Liver (tissue), 9 donors: ENCODE measurements around the gene TRIM36. TPM values are rescaled to one million over a fixed set of nuclear protein-coding genes. Genes with fewer than 3 reads are reported as not detected.

Experiments
- DNase-seq: peaks from one replicate; pipeline ENCODE4 v3.0.0-alpha.2; 2017; ENCODE audit warnings: low spot score
- H3K27ac ChIP-seq, 2 donors: one replicate each; pipeline ENCODE4 v1.7.0; 2013; ENCODE audit warnings: inconsistent platforms in 2 of 2, low read length in 2 of 2, control low read depth in 1 of 2, low read depth in 1 of 2, mild to moderate bottlenecking in 1 of 2
- H3K27me3 ChIP-seq, 4 donors: one replicate each; pipeline versions ENCODE4 v1.6.1 to v1.7.0; 2013; ENCODE audit warnings: low read length in 3 of 4, inconsistent platforms in 1 of 4, mild to moderate bottlenecking in 1 of 4, moderate library complexity in 1 of 4; ENCODE audit not compliant: control insufficient read depth in 4 of 4, insufficient read depth in 4 of 4
- H3K36me3 ChIP-seq, 4 donors: one replicate each; pipeline versions ENCODE4 v1.6.1 to v1.7.0; 2013; ENCODE audit warnings: low read length in 3 of 4, mild to moderate bottlenecking in 3 of 4, low read depth in 1 of 4, moderate library complexity in 1 of 4; ENCODE audit not compliant: control insufficient read depth in 4 of 4, insufficient read depth in 3 of 4
- H3K4me1 ChIP-seq, 4 donors: one replicate each; pipeline versions ENCODE4 v1.6.1 to v1.7.0; 2013; ENCODE audit warnings: low read length in 3 of 4, mild to moderate bottlenecking in 3 of 4, moderate library complexity in 1 of 4; ENCODE audit not compliant: control insufficient read depth in 4 of 4, insufficient read depth in 4 of 4
- H3K4me3 ChIP-seq, 3 donors: one replicate each; pipeline versions ENCODE4 v1.6.1 to v1.7.0; 2013; ENCODE audit warnings: low read length in 3 of 3, control low read depth in 1 of 3, low read depth in 1 of 3, mild to moderate bottlenecking in 1 of 3
- H3K9ac ChIP-seq, 2 donors: one replicate each; pipeline ENCODE4 v1.7.0; 2013; ENCODE audit warnings: low read length in 2 of 2, mild to moderate bottlenecking in 2 of 2, moderate library complexity in 2 of 2, control low read depth in 1 of 2, low read depth in 1 of 2
- H3K9me3 ChIP-seq, 4 donors: one replicate each; pipeline versions ENCODE4 v1.6.1 to v1.7.0; 2013; ENCODE audit warnings: low read length in 3 of 4; ENCODE audit not compliant: control insufficient read depth in 4 of 4
- FOXA2 ChIP-seq: IDR thresholded peaks from 2 replicates; pipeline ENCODE4 v1.6.1; 2016; ENCODE audit warnings: antibody characterized with exemption
- HNF4A ChIP-seq, 2 donors: conservative IDR thresholded peaks; 2 replicates each; pipeline ENCODE4 v1.6.1; 2016; ENCODE audit warnings: antibody characterized with exemption in 2 of 2, mild to moderate bottlenecking in 2 of 2
- HNF4G ChIP-seq: IDR thresholded peaks from 2 replicates; pipeline ENCODE4 v1.6.1; 2016; ENCODE audit warnings: antibody characterized with exemption
- JUND ChIP-seq, 2 donors: IDR thresholded peaks; 2 replicates each; pipeline ENCODE4 v1.6.1; 2016; ENCODE audit warnings: antibody characterized with exemption in 2 of 2
- NR2F2 ChIP-seq: IDR thresholded peaks from 2 replicates; pipeline ENCODE4 v1.6.1; 2016; ENCODE audit warnings: antibody characterized with exemption
- RXRA ChIP-seq, 2 donors: IDR thresholded peaks; 2 replicates each; pipeline ENCODE4 v1.6.1; 2017 to 2018; ENCODE audit warnings: antibody characterized with exemption in 2 of 2, mild to moderate bottlenecking in 1 of 2
- WGBS: extraction: QIAGEN DNeasy Blood & Tissue Kit; methylation state at CpG from one replicate; pipeline ENCODE4 v1.1.7; 2013; 5-methylcytosine and 5-hydroxymethylcytosine counted together
- polyA plus RNA-seq, 2 donors: library from polyadenylated mRNA; stranded (reverse) in 1 of 2; unstranded in 1 of 2; fragments of 200-250 nt in 1 of 2; fragments of >200 nt in 1 of 2; fragmentation: Nextera tagmentation in 1 of 2; extraction: Ambion mirVana in 1 of 2; gene quantifications; one replicate each; pipeline versions ENCODE4 v1.2.1 to v1.2.3, GENCODE V29; 2013 to 2015
- total RNA-seq, 2 donors: library from RNA; depleted of rRNA; stranded (reverse); fragments of >200 nt; gene quantifications; one replicate each; pipeline ENCODE4 v1.2.3, GENCODE V29; 2014
- TF ChIP-seq, protein P1 (sequence below): IDR thresholded peaks from 2 replicates; pipeline ENCODE4 v1.6.1; 2016; ENCODE audit warnings: antibody characterized with exemption, mild to moderate bottlenecking
- TF ChIP-seq, protein P2 (sequence below): fragments of 150-350 bp; IDR thresholded peaks from 2 replicates; pipeline ENCODE4 v1.5.1; 2017; ENCODE audit warnings: improper control_type of control experiment, low read depth, low read length; ENCODE audit not compliant: missing input control
- TF ChIP-seq, protein P3 (sequence below): IDR thresholded peaks from 2 replicates; pipeline ENCODE4 v1.6.1; 2016; ENCODE audit warnings: antibody characterized with exemption
- donor health status: healthy.
- donor health status: healthy.
- donor health status: healthy.
- donor health status: healthy.
- donor health status: healthy.

The TRIM36 gene
- total and polyA plus RNA-seq, 4 donors, result 0.16 to 0.47 (median 0.22) TPM

DNA sequence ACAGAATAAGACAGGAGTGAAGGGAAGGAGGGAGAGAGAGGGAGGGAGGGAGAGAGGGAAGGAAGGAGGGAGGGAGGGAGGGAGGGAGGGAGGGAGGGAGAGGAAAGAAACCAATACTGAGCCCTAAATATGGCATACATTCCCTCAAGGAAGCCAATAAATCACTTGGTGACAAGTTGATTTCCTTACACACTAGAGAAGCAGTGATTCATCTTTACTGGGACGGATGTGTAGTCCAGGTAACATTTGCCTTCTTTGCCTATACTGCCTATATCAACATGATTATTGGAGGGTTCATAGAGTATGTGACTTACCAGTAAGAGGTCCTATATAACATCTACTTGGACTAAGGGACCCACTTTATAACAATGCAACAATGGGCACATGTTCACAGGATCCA lies 83.2 kb downstream of the TRIM36 start:
- peaks cover 0 to 1% (median 0%) of the 10 kb centered on the region in 4 donors for H3K9me3 ChIP-seq
- WGBS, result 73% methylated on average over 1 of the region's 1 CpG

DNA sequence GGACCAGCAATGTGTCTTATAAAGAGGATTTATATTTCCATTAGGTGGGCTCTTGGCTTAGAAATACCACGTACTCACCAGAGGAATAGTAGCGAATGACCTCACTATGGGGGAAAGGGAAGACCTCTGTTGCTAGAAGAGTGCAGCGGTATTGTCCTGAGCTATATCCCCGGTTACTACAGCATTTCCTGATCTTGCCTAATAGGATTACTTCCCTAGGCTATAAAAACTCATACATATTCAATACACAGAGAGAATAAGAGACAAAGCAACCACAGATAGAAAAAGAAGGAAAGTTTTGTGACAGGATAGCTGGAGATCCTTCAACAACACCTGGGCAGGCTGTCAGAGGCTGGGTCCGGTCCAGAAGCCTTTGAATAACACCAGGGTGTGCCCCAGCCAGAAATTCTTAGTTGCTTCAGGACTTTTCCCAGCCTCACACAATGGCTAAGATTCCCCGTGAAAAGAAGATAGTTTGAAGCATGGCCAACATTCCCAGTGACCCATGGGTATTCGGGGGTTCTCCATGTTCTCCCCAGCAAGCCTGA lies 85.4 kb downstream of the TRIM36 start:
- Histone ChIP-seq H3K27me3 (peaks cover 0 to 2% (median 0%) of the 10 kb centered on the region in 4 donors), H3K9ac (no peak overlapping the region), H3K4me3 (no peak overlapping the region), H3K9me3 (peaks cover 0 to 1% (median 0%) of the 10 kb centered on the region in 4 donors), H3K4me1 (no peaks in the 10 kb centered on the region), H3K36me3 (no peaks in the 10 kb centered on the region), H3K27ac (no peak overlapping the region)
- TF ChIP-seq, protein P1, sequence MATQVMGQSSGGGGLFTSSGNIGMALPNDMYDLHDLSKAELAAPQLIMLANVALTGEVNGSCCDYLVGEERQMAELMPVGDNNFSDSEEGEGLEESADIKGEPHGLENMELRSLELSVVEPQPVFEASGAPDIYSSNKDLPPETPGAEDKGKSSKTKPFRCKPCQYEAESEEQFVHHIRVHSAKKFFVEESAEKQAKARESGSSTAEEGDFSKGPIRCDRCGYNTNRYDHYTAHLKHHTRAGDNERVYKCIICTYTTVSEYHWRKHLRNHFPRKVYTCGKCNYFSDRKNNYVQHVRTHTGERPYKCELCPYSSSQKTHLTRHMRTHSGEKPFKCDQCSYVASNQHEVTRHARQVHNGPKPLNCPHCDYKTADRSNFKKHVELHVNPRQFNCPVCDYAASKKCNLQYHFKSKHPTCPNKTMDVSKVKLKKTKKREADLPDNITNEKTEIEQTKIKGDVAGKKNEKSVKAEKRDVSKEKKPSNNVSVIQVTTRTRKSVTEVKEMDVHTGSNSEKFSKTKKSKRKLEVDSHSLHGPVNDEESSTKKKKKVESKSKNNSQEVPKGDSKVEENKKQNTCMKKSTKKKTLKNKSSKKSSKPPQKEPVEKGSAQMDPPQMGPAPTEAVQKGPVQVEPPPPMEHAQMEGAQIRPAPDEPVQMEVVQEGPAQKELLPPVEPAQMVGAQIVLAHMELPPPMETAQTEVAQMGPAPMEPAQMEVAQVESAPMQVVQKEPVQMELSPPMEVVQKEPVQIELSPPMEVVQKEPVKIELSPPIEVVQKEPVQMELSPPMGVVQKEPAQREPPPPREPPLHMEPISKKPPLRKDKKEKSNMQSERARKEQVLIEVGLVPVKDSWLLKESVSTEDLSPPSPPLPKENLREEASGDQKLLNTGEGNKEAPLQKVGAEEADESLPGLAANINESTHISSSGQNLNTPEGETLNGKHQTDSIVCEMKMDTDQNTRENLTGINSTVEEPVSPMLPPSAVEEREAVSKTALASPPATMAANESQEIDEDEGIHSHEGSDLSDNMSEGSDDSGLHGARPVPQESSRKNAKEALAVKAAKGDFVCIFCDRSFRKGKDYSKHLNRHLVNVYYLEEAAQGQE, result no peak
- TF ChIP-seq RXRA (IDR thresholded peaks at IDR 0.05) (no peak), JUND (IDR thresholded peaks at IDR 0.05) (no peak)
- TF ChIP-seq, protein P2, sequence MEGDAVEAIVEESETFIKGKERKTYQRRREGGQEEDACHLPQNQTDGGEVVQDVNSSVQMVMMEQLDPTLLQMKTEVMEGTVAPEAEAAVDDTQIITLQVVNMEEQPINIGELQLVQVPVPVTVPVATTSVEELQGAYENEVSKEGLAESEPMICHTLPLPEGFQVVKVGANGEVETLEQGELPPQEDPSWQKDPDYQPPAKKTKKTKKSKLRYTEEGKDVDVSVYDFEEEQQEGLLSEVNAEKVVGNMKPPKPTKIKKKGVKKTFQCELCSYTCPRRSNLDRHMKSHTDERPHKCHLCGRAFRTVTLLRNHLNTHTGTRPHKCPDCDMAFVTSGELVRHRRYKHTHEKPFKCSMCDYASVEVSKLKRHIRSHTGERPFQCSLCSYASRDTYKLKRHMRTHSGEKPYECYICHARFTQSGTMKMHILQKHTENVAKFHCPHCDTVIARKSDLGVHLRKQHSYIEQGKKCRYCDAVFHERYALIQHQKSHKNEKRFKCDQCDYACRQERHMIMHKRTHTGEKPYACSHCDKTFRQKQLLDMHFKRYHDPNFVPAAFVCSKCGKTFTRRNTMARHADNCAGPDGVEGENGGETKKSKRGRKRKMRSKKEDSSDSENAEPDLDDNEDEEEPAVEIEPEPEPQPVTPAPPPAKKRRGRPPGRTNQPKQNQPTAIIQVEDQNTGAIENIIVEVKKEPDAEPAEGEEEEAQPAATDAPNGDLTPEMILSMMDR, result no peak
- TF ChIP-seq, protein P3, sequence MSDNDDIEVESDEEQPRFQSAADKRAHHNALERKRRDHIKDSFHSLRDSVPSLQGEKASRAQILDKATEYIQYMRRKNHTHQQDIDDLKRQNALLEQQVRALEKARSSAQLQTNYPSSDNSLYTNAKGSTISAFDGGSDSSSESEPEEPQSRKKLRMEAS, result no peak
- DNase-seq, result no peak
- 85% methylated on average over 7 of the region's 7 CpGs for WGBS

More for the DNA sequence above, 83.2 kb downstream of the TRIM36 start:
- no peak overlapping the region for H3K27ac ChIP-seq
- peaks cover 0 to 2% (median under 1%) of the 10 kb centered on the region in 4 donors for H3K27me3 ChIP-seq
- no peak overlapping the region for H3K9ac ChIP-seq
- H3K4me3 ChIP-seq, result no peak overlapping the region
- DNase-seq, result no peak
- no peaks in the 10 kb centered on the region for H3K36me3 ChIP-seq
- no peaks in the 10 kb centered on the region for H3K4me1 ChIP-seq
- TF ChIP-seq, protein P2, result no peak
- no peak for TF ChIP-seq HNF4A (conservative IDR thresholded peaks at IDR 0.05)
- no peak for TF ChIP-seq FOXA2
- TF ChIP-seq NR2F2, result no peak
- no peak for TF ChIP-seq HNF4G
